GM13976 (cell line): Measurements from ENCODE around the gene MITF.

ENCODE experiments used
- DNase-seq: peaks from one replicate; pipeline ENCODE4 v3.0.0; 2012; ENCODE audit warnings: low spot score
- in situ Hi-C: fragments of 300-500 bp; cut with MboI; formaldehyde crosslinking; loops from one replicate; pipeline ENCODE4 v1.12.0; 2022; ENCODE audit warnings: low sequenced_read_pairs, mixed read lengths, inconsistent platforms; ENCODE audit not compliant: unreplicated experiment
- TF ChIP-seq, protein P1 (sequence below): IDR thresholded peaks from 2 replicates; pipeline ENCODE4 v1.5.1; 2012; ENCODE audit warnings: borderline replicate concordance, mild to moderate bottlenecking; ENCODE audit not compliant: insufficient read depth; ENCODE audit errors: extremely low read depth, missing control alignments, control extremely low read depth

MITF gene

DNA sequence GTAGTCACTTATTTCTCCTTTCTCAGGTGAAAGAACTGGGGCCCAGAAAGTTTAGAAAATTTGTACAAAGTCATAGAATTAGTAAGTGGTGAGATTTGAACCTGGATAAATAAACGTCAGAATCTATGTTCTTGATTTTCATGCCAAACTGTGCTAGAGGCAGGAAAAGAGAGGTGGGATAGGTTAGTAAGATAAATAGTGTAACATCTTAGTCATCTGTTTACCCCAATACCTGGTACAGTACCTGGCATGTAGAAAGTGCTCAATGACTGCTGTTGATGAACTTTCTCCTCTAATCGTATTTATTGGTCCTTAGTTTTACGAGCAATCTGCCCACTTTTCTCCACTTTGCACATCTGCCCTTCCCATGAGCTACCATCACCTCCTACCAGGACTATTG lies 124.9 kb downstream of the MITF start:
- TF ChIP-seq, protein P1, sequence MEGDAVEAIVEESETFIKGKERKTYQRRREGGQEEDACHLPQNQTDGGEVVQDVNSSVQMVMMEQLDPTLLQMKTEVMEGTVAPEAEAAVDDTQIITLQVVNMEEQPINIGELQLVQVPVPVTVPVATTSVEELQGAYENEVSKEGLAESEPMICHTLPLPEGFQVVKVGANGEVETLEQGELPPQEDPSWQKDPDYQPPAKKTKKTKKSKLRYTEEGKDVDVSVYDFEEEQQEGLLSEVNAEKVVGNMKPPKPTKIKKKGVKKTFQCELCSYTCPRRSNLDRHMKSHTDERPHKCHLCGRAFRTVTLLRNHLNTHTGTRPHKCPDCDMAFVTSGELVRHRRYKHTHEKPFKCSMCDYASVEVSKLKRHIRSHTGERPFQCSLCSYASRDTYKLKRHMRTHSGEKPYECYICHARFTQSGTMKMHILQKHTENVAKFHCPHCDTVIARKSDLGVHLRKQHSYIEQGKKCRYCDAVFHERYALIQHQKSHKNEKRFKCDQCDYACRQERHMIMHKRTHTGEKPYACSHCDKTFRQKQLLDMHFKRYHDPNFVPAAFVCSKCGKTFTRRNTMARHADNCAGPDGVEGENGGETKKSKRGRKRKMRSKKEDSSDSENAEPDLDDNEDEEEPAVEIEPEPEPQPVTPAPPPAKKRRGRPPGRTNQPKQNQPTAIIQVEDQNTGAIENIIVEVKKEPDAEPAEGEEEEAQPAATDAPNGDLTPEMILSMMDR = no peak
- in situ Hi-C loops = no loop called here
- no peak for DNase-seq

DNA sequence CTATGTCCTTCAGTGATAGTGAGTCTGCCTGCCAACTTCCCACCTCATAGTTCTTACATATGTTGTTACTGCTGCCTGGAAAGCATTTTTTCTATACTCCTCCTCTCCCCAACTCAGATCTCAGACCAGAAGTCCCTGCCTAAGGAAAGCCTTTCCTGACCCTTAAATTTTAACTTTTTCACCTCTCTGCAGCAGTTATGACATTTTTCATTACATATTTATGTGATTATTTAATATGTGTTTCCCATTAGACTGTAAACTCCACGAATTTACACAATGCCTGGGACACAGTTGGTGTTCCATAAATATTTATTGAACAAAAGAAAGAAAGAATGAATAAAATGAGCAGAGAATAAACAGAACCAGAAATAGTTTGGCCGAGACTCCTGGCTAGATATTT lies 125.5 kb downstream of the MITF start:
- no peak for DNase-seq
- TF ChIP-seq, protein P1 = no peak
- in situ Hi-C loops = no loop called here

DNA sequence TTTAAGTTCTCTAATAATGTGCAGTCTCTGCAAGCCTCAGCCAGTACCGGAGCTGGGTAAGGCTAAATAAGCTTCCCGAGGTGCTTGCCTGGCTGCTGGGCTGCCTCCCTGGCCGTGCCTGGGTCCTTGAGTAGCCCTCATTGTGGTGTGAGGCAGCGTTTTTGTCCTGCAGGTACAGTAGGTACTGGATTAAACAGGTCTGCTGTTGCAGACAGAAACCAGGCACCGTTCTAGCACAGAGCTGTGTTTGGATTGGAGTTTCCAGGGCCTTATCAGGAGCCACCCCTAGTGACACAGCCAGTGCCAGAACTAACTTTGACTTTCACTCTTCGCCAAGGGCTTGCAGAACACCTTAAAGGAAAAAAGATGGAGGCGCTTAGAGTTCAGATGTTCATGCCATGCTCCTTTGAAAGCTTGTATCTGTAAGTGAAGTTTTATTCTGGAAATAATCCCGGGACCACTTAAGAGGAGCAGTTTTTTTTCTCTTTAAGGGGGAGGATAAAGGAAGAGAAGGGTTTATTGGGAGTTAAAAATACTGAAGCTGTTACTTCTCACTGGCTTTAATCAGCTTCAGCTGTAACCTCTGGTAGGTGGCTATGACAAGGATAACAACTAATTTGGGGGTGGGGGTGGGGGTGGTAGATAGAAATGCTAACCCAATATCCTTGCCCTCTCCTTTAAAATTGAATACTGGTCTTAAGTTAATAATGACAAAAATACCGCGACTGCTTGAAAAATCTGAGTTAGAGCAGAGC lies 126.8 kb downstream of the MITF start:
- in situ Hi-C loops = no loop called here
- TF ChIP-seq, protein P1 = no peak
- DNase-seq = no peak

DNA sequence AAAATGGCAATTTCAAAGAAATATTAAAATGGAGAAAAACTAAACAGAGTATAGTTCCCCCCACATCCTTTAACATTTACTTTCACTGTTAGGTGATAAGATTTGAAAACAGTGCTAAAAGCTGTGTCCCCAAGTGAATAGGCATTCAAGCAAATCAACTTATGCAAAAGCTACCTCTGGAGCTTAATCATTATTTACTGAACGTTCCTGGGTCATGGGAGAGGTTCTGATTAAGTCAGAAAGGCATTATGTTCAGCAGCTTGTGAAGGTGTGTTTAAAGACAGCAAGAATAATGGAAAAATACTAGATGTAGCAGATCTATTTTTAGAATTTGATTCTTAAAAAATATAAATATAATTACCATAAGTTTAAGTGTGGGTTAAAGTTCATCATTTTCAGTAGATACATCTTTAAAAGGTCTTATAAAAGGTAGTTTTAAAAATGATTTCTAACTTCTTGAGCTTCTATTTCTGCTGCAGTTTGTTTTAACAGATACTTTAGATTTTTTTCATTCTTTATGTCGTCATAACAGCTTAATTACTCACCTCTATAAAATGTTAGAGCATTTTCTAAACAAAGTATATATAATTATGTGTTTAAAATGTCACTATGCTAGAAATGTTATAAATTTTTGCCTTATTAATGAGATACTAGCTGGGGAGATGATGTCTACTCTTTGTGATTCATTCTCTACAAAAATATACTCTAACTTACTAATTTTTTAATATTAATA lies 127.9 kb downstream of the MITF start:
- TF ChIP-seq, protein P1 = no peak
- in situ Hi-C loops = no loop called here
- no peak for DNase-seq

DNA sequence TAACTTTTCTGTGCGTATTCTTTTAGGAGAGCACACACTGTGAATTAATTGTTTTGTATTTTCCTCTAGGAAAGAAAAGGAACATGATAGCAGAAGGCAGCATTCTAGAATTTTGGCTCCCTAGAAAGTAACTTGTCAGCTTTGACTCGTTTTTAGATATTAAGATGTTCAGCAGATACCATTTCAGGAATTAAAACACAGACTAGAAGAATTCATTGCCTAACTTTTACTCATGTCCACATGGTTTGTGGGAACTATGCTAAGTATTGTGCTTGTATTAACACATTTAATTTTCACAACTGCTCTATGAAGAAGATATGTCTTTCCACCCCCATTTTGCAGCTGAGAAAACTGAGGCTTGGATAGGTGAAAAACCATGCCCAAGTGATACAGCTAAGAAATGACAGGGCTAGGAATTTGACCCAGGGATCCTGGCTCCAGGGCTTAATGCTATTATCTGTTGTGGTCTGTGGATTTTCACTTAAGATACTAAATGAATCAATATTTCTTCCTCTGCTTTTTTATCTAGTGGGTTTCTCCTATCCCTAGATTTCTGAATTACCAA lies 128.8 kb downstream of the MITF start:
- DNase-seq = no peak
- TF ChIP-seq, protein P1 = no peak
- in situ Hi-C loops = no loop called here

DNA sequence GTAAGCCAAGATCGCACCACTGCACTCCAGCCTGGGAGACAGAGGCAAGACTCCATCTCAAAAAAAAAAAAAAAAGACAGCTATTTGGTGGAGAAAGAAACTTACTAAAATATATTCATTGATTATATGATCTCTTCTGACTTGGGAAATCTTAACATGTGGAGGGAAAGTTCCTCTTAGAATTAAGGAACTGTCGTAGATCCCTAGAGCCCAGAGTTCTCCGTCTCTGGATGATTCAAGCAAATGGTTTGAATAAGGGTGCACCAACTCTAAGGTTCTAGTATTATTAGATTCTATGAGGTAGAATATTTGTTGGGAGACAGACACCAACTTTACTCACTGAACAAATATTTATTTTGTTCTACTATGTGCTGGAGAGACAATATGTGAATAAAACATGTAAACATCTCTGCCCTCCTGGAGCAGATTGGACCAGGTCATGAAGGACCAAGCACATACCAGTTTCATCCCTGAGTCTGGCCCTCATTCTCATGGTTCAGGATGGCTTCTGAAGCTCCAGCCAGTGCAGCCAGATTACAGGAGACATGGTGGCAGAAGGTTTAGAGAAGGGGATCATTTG lies 129.7 kb downstream of the MITF start:
- in situ Hi-C loops = no loop called here
- TF ChIP-seq, protein P1 = no peak
- no peak for DNase-seq
